HCT116 (cell line): ENCODE measurements around the gene CENATAC. TPM values are rescaled to one million over a fixed set of nuclear protein-coding genes. Genes with fewer than 3 reads are reported as not detected.
A peak's percentile ranks its signal among the peaks of the same experiment; 100 is the strongest.
"Not testable (repeated sequence)": the region's sequence is repeated elsewhere in the genome, so short reads cannot be mapped to it uniquely, and the experiment has no call there.

ENCODE experiments used
- ATAC-seq: fragments of 200-7000 bp; cut with Tn5 transposase; 2 replicates; pipeline ENCODE4 v1.9.1; 2020; ENCODE audit warnings: mild to moderate bottlenecking, moderate library complexity
- BruUV-seq: library from RNA; stranded (reverse); fragments of 400-500 nt; replicated peaks from 2 replicates; lab custom pipeline; 2021; lab: Mats Ljungman, UMichigan
- CTCF ChIA-PET: fragments of 300-600 bp; sonication (Branson Sonifier 250); formaldehyde crosslinking; loops from one replicate; lab custom pipeline; 2021; ENCODE audit warnings: antibody characterized with exemption; lab: Charles Lee
- POLR2A ChIA-PET: fragments of 300-600, 350-600 bp; sonication (Branson Sonifier 250); formaldehyde crosslinking; loops from one replicate; lab custom pipeline; 2021; ENCODE audit warnings: antibody characterized with exemption; lab: Charles Lee
- RAD21 ChIA-PET, 2 experiments: fragments of 300-600 bp; sonication (Branson Sonifier 250); formaldehyde crosslinking; loops; one replicate each; lab custom pipeline; 2023; ENCODE audit warnings: low total read pairs in 2 of 2; ENCODE audit not compliant: uncharacterized antibody in 2 of 2, unreplicated experiment in 2 of 2, low non-redundant PET in 1 of 2; lab: Charles Lee
- DNase-seq: peaks from one replicate; pipeline ENCODE4 v3.0.0-alpha.2; 2010; ENCODE audit warnings: low read depth, low spot score
- H2AFZ ChIP-seq: fragments of 200-600 bp; shearing (Covaris generic), sonication (generic); 2 replicates; pipeline ENCODE4 v1.6.1; 2017; ENCODE audit warnings: low read depth, mixed run types, mixed read lengths, antibody characterized with exemption, low read length; ENCODE audit not compliant: poor library complexity, severe bottlenecking
- H3K27ac ChIP-seq: 2 replicates; pipeline ENCODE4 v1.5.1; 2012; ENCODE audit warnings: low read depth, low read length
- H3K27me3 ChIP-seq: fragments of 200-600 bp; sonication (generic); 2 replicates; pipeline ENCODE4 v1.6.1; 2016; ENCODE audit warnings: mixed run types, low read length, mixed read lengths; ENCODE audit not compliant: insufficient read depth
- H3K36me3 ChIP-seq, 2 experiments: fragments of 200-500 bp in 1 of 2; fragments of 200-600 bp in 1 of 2; sonication (Bioruptor generic) in 1 of 2; sonication (generic) in 1 of 2; 2 replicates each; pipeline versions ENCODE4 v1.5.1 to v1.6.1; 2014 to 2016; ENCODE audit warnings: low read length in 2 of 2, inconsistent platforms in 1 of 2, mixed read lengths in 1 of 2, mixed run types in 1 of 2; ENCODE audit not compliant: insufficient read depth in 2 of 2, control insufficient read depth in 1 of 2
- H3K4me1 ChIP-seq, 2 experiments: fragments of 200-600 bp in 1 of 2; sonication (generic) in 1 of 2; 2 replicates each; pipeline versions ENCODE4 v1.5.1 to v1.6.1; 2012 to 2017; ENCODE audit warnings: low read length in 2 of 2, inconsistent platforms in 1 of 2, mild to moderate bottlenecking in 1 of 2, mixed read lengths in 1 of 2, mixed run types in 1 of 2, moderate library complexity in 1 of 2; ENCODE audit not compliant: insufficient read depth in 2 of 2, control insufficient read depth in 1 of 2
- H3K4me2 ChIP-seq: fragments of 200-600 bp; sonication (generic); 2 replicates; pipeline ENCODE4 v1.6.1; 2017; ENCODE audit warnings: mixed run types, low read length, mixed read lengths
- H3K4me3 ChIP-seq, 2 experiments: fragments of 200-600 bp in 1 of 2; sonication (generic) in 1 of 2; replicated peaks in 1 of 2; 2 replicates each; pipeline ENCODE4 v1.5.1; 2011 to 2016; ENCODE audit warnings: low read length in 2 of 2, control low read depth in 1 of 2, low read depth in 1 of 2, mild to moderate bottlenecking in 1 of 2, mixed read lengths in 1 of 2, mixed run types in 1 of 2
- H3K79me2 ChIP-seq: fragments of 200-600 bp; sonication (generic); 2 replicates; pipeline ENCODE4 v1.6.1; 2017; ENCODE audit warnings: mild to moderate bottlenecking, mixed run types, low read length, moderate library complexity, mixed read lengths; ENCODE audit not compliant: insufficient read depth
- H3K9ac ChIP-seq: fragments of 200-600 bp; sonication (generic); 2 replicates; pipeline ENCODE4 v1.6.1; 2016; ENCODE audit warnings: low read length, mixed read lengths
- H3K9me2 ChIP-seq: fragments of 200-600 bp; sonication (generic), shearing (Covaris generic); 2 replicates; pipeline ENCODE4 v1.6.1; 2017; ENCODE audit warnings: mixed run types, mild to moderate bottlenecking, moderate library complexity; ENCODE audit not compliant: insufficient read depth
- H3K9me3 ChIP-seq, 2 experiments: fragments of 200-500 bp in 1 of 2; fragments of 200-600 bp in 1 of 2; sonication (Bioruptor generic) in 1 of 2; sonication (generic) in 1 of 2; 2 replicates each; pipeline ENCODE4 v1.6.1; 2014 to 2017; ENCODE audit warnings: low read length in 2 of 2, mixed read lengths in 2 of 2, inconsistent platforms in 1 of 2, low read depth in 1 of 2, mild to moderate bottlenecking in 1 of 2, mixed run types in 1 of 2, moderate library complexity in 1 of 2; ENCODE audit not compliant: control insufficient read depth in 1 of 2, insufficient read depth in 1 of 2
- H4K20me1 ChIP-seq: fragments of 200-600 bp; sonication (generic), shearing (Covaris generic); 2 replicates; pipeline ENCODE4 v1.6.1; 2017; ENCODE audit warnings: mixed run types, mild to moderate bottlenecking, moderate library complexity; ENCODE audit not compliant: insufficient read depth
- JUND ChIP-seq: IDR thresholded peaks from 2 replicates; pipeline ENCODE4 v1.6.1; 2012
- POLR2AphosphoS5 ChIP-seq: IDR thresholded peaks from 2 replicates; pipeline ENCODE4 v1.6.1; 2011; ENCODE audit warnings: mild to moderate bottlenecking, low read depth, low read length, moderate library complexity
- RAD21 ChIP-seq: IDR thresholded peaks from 2 replicates; pipeline ENCODE4 v1.6.1; 2012; ENCODE audit warnings: low read depth, mild to moderate bottlenecking
- intact Hi-C: fragments of 100-400 bp; cut with micrococcal nuclease; formaldehyde crosslinking; loops from 2 replicates; pipeline ENCODE4 v1.10.0; 2022
- total RNA-seq: library from RNA; stranded (reverse); gene quantifications from one replicate; pipeline ENCODE4 v1.2.1, GENCODE V29; 2021; ENCODE audit not compliant: unreplicated experiment

CENATAC gene
- total RNA-seq, 1 experiment from 2014 or later = 28.9 TPM

GRCh38 chr11:119016216-119017009 is 18.5 kb downstream of the CENATAC start:
- POLR2A ChIA-PET = interaction anchor here (1.5 kb wide), 1 partner anchor 105 kb away, joined by 3 read pairs; the partner anchor contains the start of gene HINFP
- peak overlapping the region; percentile 99 for H3K9ac ChIP-seq
- BruUV-seq = no TSS peak
- intact Hi-C loops = loop anchor here (5.0 kb wide), 1 partner anchor 104 kb away; no protein-coding TSS in a partner anchor
- H3K4me2 ChIP-seq = peak overlapping the region; percentile 70
- TF ChIP-seq RAD21 (no peak), POLR2AphosphoS5 (peak; percentile 14; the same call in 1 of the 2 replicates), JUND (no peak)
- TF ChIP-seq, all 23 proteins: peak for 1
- H2AFZ ChIP-seq = no peak overlapping the region
- ATAC-seq (no peak), DNase-seq (no peak)
- ChIA-PET CTCF (interaction anchor here (1.6 kb wide), 1 partner anchor 327 kb away, joined by 5 read pairs; no protein-coding TSS in a partner anchor), RAD21 (interaction anchor here in 1 of 2 experiments (0.7 kb wide), 1 partner anchor 306 kb away, joined by 6 read pairs; no protein-coding TSS in a partner anchor)
- H3K27me3 ChIP-seq = no peaks in the 10 kb centered on the region
- peak overlapping the region; percentile 72 to 91 for H3K4me3 ChIP-seq
- peaks cover 62% of the 10 kb centered on the region for H3K79me2 ChIP-seq
- H3K36me3 ChIP-seq = peaks cover 33 to 63% of the 10 kb centered on the region in 2 experiments
- no peaks in the 10 kb centered on the region for H3K9me2 ChIP-seq
- H4K20me1 ChIP-seq = no peaks in the 10 kb centered on the region
- peaks cover 18 to 29% of the 10 kb centered on the region in 2 experiments for H3K4me1 ChIP-seq
- H3K9me3 ChIP-seq = no peaks in the 10 kb centered on the region
- H3K27ac ChIP-seq = peak overlapping the region; percentile 96

- H3K36me3 ChIP-seq = peaks cover 34 to 62% of the 10 kb centered on the region in 2 experiments
Measured at GRCh38 chr11:119017377-119017776, 19.4 kb downstream of the CENATAC start.

More at GRCh38 chr11:119017377-119017776, 19.4 kb downstream of the CENATAC start:
- H3K9me3 ChIP-seq, DNase-seq, CTCF ChIA-PET, H4K20me1 ChIP-seq, POLR2A ChIA-PET, H3K9me2 ChIP-seq, H3K27me3 ChIP-seq, BruUV-seq, H2AFZ ChIP-seq, RAD21 ChIA-PET, ATAC-seq: not testable (repeated sequence)
- H3K27ac ChIP-seq = peak overlapping the region; percentile 96
- peak overlapping the region; percentile 70 for H3K4me2 ChIP-seq
- intact Hi-C loops = loop anchor here (5.0 kb wide), 1 partner anchor 105 kb away; no protein-coding TSS in a partner anchor
- H3K4me1 ChIP-seq = peaks cover 18 to 29% of the 10 kb centered on the region in 2 experiments
- H3K79me2 ChIP-seq = peaks cover 65% of the 10 kb centered on the region
- H3K4me3 ChIP-seq = peak overlapping the region; percentile 72 to 91
- H3K9ac ChIP-seq = peak overlapping the region; percentile 99
